ENCODE data around the gene EVC2.
"Not testable (repeated sequence)": the region's sequence is repeated elsewhere in the genome, so short reads cannot be mapped to it uniquely, and the experiment has no call there.

The EVC2 gene

DNA sequence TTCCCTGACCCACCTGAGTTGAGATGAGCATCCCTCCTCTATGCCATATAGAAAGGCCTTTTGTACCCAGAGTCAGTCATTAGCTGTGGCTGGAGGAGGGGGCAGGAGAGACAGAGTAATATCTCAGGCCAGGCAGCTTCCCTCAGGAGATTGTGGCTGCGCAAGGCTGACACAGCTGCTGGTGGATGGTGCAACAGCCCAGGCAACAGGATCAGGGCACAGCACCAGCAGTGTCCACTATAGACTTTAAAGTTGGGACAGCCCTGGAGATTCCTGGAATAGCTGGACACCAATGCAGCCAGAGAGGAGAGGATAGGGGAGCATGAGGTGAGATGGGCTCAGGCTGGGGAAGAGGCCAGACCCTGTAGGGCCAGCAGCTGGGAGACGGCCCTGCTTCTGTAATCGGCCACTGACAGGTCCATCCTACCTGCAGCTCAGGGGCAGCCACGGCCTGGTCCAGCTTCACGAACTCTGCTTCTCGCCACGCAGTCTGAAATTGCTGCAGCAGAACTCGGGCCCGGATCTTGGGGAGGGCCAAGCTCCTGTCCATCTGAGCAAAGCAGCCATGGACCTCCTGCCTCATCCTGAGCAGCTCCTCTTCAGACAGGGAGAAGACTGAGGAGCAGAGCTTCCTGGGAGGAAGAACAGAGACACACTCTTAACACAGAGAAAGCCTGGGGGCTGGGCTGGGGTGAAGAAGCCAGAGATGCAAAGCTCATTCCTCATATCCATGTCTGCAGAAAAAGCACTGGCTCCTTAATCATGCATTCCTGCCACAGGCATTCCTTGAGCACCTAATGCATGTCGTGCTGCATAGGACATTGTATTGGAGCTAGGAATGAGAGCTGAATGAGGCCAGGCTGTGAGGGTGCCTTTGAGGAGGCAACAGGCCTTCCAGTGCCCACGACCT lies 90.1 kb downstream of the EVC2 start:
- no peaks in the 10 kb centered on the region for H3K9me3 Mint-ChIP-seq (ENCODE audit: low read depth)
- H3K27me3 Mint-ChIP-seq, result no peaks in the 10 kb centered on the region
- no peaks in the 10 kb centered on the region for H3K36me3 Mint-ChIP-seq
- no peaks in the 10 kb centered on the region for H3K4me1 Mint-ChIP-seq (ENCODE audit: low read depth)
- H3K4me3 Mint-ChIP-seq, result no peak overlapping the region
- H3K27ac Mint-ChIP-seq, result no peak overlapping the region

DNA sequence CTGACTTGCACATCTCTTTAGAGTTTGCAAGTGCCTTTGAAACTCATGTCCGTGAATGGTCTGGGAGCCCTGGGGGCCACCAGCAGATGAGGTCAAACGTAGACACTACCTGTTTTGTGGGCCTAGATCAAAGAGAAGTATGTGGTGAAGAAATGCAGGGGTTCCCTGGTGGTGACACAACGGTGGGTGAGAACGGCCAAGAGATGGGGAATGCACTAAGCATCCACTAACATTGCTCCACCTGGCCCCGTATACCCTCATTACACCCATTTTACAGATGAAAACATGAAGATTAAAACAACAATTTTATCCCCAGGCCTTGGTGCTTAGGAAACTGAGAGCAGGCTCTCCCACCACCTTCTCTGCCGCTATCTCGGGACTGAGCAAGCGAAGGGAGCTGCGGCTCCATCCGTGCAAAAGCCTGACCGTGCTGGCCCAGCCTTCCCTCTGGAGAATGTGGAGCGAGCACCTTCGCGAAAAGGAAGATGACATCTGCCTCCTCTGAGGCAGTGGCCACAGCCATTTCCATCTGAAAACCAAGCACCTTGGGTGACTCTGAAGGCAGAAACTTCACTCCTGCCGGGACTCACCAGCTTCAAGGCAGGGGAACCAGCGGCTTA lies 91.9 kb downstream of the EVC2 start:
- no peaks in the 10 kb centered on the region for H3K36me3 Mint-ChIP-seq

DNA sequence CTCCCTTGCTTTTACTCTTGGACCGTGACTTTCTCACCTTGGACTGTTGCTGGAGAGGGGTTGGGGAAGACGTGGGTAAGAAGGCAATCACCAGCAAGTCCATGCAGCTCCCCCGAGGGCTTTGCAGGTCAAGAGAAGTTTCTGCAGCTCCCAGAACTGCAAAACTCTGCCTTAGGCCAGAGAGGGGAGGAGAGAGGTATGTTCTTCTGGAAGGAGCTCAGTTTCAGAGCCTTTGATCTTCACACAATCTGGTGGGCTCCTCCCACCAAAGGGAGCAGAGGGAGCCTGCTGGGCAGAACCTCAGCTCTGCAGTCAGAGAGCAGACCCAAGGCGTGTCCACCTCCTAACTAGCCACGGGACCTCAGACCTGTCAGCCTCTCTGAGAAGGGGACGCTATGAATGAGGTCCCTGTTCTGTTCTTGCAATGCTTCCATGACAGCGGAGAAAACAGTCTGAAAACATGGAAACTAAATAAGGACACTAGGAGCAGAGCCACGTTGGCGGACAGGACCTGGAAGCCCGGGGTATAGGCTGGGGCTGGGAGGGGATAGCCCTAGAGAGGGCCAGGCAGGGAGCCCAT lies 92.8 kb downstream of the EVC2 start:
- no peak overlapping the region for H3K4me3 Mint-ChIP-seq
- no peaks in the 10 kb centered on the region for H3K36me3 Mint-ChIP-seq
- H3K27ac Mint-ChIP-seq, result no peak overlapping the region
- H3K4me1 Mint-ChIP-seq (ENCODE audit: low read depth), result no peaks in the 10 kb centered on the region
- no peaks in the 10 kb centered on the region for H3K27me3 Mint-ChIP-seq
- H3K9me3 Mint-ChIP-seq (ENCODE audit: low read depth), result no peaks in the 10 kb centered on the region

More for the DNA sequence above, 91.9 kb downstream of the EVC2 start:
- Mint-ChIP-seq H3K9me3 (ENCODE audit: low read depth) (no peaks in the 10 kb centered on the region), H3K27ac (no peak overlapping the region), H3K27me3 (no peaks in the 10 kb centered on the region), H3K4me3 (no peak overlapping the region), H3K4me1 (ENCODE audit: low read depth) (no peaks in the 10 kb centered on the region)

DNA sequence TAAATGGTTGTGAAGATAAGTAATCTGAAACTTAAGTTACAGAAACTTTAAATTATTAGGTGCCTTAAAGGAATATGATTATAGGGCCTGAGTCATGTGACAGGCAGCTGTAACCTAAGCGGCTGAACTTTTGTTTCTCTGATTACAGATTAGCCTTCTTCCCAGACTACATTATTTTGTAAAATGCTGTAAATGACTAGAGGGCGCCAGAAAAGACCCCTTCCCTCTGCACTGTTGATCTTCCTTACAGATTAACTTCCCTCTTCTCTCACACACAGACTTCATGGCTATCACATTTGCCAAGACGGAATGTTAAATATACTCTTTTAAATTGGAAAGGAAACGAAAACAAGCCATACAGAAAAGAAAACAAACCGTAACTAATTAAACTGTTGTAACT lies 96.6 kb downstream of the EVC2 start:
- Mint-ChIP-seq H3K4me3 (no peak overlapping the region), H3K36me3 (no peaks in the 10 kb centered on the region), H3K9me3 (ENCODE audit: low read depth) (no peaks in the 10 kb centered on the region), H3K4me1 (ENCODE audit: low read depth) (no peaks in the 10 kb centered on the region), H3K27ac (no peak overlapping the region), H3K27me3 (peaks cover 2% of the 10 kb centered on the region)

DNA sequence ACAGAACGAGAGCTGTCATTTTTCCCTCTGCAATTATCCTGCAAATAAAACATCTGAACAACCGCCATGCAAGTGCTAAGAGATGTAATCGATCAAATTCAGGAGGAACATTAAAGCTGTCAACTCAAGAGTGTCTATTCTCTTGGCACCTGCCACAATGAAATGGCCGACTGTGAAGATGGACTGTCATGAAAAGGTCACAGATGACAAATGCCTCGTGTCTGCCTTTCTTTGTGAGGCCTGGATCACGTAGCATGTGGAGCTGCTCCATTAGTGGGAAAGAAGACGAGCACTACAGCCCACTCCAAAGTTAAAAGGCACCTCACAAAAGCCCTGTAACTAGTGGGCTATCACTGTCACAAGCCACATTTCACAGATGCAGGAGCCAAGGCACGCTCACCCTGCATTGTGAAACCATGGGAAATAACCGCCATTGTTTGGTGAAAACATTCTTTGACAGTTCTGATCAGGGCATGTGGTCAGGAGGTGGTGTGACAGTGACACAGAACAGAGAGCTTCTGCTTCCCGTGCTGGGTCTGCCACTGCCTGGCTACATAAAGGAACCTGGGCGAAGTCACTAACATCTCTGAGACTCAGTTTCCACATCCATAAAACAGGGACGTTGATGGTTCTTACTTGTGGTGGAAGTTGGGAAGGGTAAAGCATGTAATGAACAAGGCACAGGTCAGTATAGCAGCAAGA lies 98.9 kb downstream of the EVC2 start:
- Mint-ChIP-seq H3K36me3 (no peaks in the 10 kb centered on the region), H3K4me3 (no peak overlapping the region), H3K27ac (no peak overlapping the region), H3K27me3 (peaks cover 2% of the 10 kb centered on the region), H3K4me1 (ENCODE audit: low read depth) (no peaks in the 10 kb centered on the region), H3K9me3 (ENCODE audit: low read depth) (no peaks in the 10 kb centered on the region)

DNA sequence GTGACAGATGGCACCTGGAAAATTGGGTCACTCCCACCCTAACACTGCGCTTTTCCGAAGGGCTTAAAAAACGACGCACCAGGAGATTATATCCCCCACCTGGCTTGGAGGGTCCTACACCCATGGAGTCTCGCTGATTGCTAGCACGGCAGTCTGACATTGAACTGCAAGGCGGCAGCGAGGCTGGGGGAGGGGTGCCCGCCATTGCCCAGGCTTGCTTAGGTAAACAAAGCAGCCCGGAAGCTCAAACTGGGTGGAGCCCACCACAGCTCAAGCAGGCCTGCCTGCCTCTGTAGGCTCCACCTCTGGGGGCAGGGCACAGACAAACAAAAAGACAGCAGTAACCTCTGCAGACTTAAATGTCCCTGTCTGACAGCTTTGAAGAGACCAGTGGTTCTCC lies 114.5 kb downstream of the EVC2 start:
- H3K4me1 Mint-ChIP-seq (ENCODE audit: low read depth); H3K4me3 Mint-ChIP-seq: not testable (repeated sequence)
- H3K9me3 Mint-ChIP-seq (ENCODE audit: low read depth), result peaks cover 14% of the 10 kb centered on the region

DNA sequence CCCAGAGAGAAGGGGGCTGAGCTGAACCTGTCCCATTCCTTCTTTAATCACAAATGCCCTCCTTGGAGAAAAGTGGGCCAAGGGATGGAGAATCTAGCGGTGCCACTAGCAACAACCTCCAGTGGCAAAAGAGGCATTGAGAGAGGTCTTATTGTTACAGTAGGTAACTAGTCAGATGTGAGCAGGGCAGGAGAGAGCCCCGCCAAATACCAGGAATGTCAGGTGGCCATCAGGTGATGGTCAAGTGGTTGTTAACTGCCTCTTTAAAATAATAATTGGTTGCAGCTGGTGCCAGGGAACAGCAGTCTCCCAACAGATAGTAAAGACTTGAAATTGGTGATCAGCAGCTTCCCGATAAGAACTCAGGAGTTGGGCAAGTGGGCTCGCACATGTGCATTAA lies 116.1 kb downstream of the EVC2 start:
- no peak overlapping the region for H3K4me3 Mint-ChIP-seq
- no peaks in the 10 kb centered on the region for H3K4me1 Mint-ChIP-seq (ENCODE audit: low read depth)
- H3K36me3 Mint-ChIP-seq, result peaks cover 8% of the 10 kb centered on the region
- peaks cover 5% of the 10 kb centered on the region for H3K27me3 Mint-ChIP-seq
- H3K9me3 Mint-ChIP-seq (ENCODE audit: low read depth), result peaks cover 23% of the 10 kb centered on the region
- no peak overlapping the region for H3K27ac Mint-ChIP-seq

More for the DNA sequence above, 114.5 kb downstream of the EVC2 start:
- not testable (repeated sequence) for H3K27me3 Mint-ChIP-seq, H3K27ac Mint-ChIP-seq, H3K36me3 Mint-ChIP-seq

DNA sequence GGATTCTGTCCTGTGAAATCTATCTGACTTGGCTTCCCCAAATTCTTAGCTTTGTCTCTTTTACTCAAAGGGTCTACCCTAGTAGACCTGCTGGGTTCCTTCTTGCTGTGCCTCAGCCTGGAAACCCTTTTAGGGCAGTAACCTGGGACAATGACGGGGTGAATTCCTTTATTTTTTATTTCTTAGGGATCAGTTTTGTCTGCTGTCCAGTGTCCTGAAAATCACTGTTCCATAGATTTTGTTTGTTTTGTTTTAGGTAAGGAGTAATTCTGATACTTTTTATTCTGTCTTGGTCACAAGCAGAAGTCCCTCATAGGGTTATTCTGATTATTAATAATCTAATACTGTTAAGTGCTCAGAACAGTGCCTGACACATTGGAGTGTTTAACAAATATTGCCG lies 118.9 kb downstream of the EVC2 start:
- H3K9me3 Mint-ChIP-seq (ENCODE audit: low read depth), result peaks cover 13% of the 10 kb centered on the region
- H3K27ac Mint-ChIP-seq, result no peak overlapping the region
- peaks cover 8% of the 10 kb centered on the region for H3K36me3 Mint-ChIP-seq
- H3K4me1 Mint-ChIP-seq (ENCODE audit: low read depth), result no peaks in the 10 kb centered on the region
- H3K4me3 Mint-ChIP-seq, result no peak overlapping the region
- H3K27me3 Mint-ChIP-seq, result peaks cover 8% of the 10 kb centered on the region

DNA sequence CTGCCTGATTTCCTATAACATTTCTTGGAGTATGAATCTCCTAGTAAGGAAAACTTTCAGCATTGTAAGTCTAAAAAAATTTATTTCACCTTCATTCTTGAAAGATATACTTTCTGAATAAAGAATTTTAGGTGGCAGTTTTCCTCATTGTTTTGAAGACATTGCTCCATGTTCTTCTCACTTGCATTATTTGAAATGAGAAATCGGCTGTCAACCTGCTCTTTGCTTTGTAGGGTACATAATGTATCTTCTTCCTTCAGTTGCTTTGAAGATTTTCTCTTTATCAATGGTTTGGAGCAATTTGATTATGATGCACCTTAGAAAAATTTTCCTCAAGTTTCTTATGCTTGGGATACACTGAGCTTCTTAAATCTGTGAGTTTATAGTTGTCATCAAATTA lies 120.3 kb downstream of the EVC2 start:
- Mint-ChIP-seq H3K4me1 (ENCODE audit: low read depth) (no peaks in the 10 kb centered on the region), H3K27me3 (peaks cover 8% of the 10 kb centered on the region), H3K36me3 (peaks cover 6% of the 10 kb centered on the region), H3K9me3 (ENCODE audit: low read depth) (peaks cover 13% of the 10 kb centered on the region), H3K4me3 (no peak overlapping the region), H3K27ac (no peak overlapping the region)

DNA sequence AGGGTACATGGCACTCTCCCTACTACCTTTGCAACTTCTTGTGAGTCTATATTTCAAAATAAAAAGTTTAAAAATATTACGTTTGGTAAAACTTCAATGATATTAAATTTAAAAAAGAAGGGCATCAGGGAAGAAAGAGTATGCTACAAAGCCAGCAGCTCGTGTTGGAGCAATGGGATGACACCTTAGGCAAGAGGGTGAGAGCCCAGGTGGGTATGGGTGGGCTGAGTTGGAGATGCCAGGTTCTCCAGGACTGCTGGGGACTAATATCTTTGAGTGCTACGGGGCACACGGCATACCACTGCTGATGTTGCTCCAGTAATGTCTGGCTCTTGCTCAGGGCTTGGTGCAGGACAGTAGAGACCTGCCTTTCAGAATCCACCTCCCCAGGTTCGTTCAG lies 132.4 kb downstream of the EVC2 start:
- no peak overlapping the region for H3K4me3 Mint-ChIP-seq
- no peak overlapping the region for H3K27ac Mint-ChIP-seq
- no peaks in the 10 kb centered on the region for H3K4me1 Mint-ChIP-seq (ENCODE audit: low read depth)
- H3K36me3 Mint-ChIP-seq, result no peaks in the 10 kb centered on the region
- H3K27me3 Mint-ChIP-seq, result no peaks in the 10 kb centered on the region
- peaks cover 3% of the 10 kb centered on the region for H3K9me3 Mint-ChIP-seq (ENCODE audit: low read depth)

DNA sequence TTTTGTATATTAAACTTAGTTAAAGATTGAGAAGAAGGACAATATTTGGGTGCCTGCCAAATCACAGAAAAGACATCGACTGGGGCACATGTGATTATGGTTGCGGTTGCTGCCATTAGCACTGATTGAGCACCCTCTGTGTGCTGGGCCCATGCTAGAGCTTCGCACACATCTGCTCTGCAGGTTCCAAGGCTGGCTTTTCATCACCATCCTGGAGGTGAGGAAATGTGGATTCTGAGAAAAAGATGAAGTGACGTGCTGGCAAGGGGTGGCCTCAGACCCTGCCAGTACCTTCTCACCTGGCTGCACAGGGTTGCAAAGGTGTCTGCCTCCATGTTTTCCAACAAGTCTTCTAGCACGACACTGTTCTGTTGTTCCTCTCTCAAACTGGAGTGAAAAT lies 134.0 kb downstream of the EVC2 start:
- H3K4me1 Mint-ChIP-seq (ENCODE audit: low read depth), result no peaks in the 10 kb centered on the region

DNA sequence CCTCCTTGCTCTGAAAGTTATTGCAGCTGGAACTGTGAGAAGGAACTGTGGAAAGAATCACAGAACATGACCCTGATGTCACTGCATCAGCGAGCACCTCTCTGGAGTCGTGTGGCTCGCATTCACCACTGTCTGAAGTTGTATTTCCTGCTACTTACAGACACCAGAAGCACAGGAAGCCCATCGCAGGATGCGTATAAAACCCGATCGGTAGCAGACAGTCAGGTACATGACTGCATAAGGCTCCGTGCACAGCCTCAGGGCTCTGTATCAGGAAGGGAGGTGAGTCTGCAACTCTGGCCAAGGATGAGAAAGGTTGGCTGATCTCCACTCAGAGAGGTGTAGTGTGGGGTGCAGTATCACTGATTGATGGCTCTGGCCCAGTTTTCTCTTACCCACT lies 134.4 kb downstream of the EVC2 start:
- Mint-ChIP-seq H3K27me3 (no peaks in the 10 kb centered on the region), H3K4me1 (ENCODE audit: low read depth) (no peaks in the 10 kb centered on the region), H3K4me3 (no peak overlapping the region), H3K36me3 (no peaks in the 10 kb centered on the region), H3K9me3 (ENCODE audit: low read depth) (no peaks in the 10 kb centered on the region), H3K27ac (no peak overlapping the region)

More for the DNA sequence above, 134.0 kb downstream of the EVC2 start:
- H3K27me3 Mint-ChIP-seq, result no peaks in the 10 kb centered on the region
- H3K36me3 Mint-ChIP-seq, result no peaks in the 10 kb centered on the region
- H3K4me3 Mint-ChIP-seq, result no peak overlapping the region
- H3K27ac Mint-ChIP-seq, result no peak overlapping the region
- no peaks in the 10 kb centered on the region for H3K9me3 Mint-ChIP-seq (ENCODE audit: low read depth)

DNA sequence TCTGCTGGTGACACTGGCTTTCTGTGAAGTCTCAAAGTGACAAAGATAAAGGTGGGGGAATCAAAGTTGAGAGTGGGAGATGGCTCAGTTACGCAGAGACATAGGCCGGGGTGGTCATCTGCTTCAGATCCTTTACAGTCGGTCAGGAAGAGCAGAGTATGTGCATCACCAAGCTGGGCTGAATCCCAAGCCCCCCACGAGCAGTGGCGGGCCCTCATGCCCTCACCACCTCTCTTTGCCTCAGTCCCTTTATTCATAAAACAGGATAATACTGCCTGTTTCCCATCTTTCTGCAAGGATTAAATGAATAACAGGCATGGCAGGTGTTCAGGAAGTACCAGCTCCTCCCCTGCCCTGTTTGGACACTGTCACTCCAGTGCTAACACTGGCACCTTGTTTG lies 135.6 kb downstream of the EVC2 start:
- no peak overlapping the region for H3K4me3 Mint-ChIP-seq
- H3K4me1 Mint-ChIP-seq (ENCODE audit: low read depth), result no peaks in the 10 kb centered on the region
- H3K9me3 Mint-ChIP-seq (ENCODE audit: low read depth), result no peaks in the 10 kb centered on the region
- H3K27ac Mint-ChIP-seq, result no peak overlapping the region
- H3K27me3 Mint-ChIP-seq, result no peaks in the 10 kb centered on the region
- no peaks in the 10 kb centered on the region for H3K36me3 Mint-ChIP-seq

DNA sequence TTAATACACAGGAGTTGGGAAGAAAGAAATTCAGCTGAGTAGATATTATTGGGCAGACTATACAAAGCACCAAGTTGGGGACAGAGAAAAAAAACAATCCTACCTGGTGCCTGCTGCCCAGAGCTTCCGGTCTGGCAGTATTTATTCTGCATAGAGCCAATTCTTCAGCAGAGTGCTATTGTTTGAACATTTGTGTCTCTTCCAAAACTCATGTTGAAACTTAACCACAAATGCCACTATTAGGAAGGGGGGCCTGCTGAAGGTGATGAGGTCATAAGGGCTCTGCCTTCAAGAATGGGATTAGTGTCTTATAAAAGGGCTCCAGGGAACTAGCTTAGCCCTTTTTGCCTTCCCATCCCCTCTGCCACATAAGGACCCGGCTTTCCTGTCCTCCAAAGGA lies 136.2 kb downstream of the EVC2 start:
- Mint-ChIP-seq H3K27ac (no peak overlapping the region), H3K27me3 (no peaks in the 10 kb centered on the region), H3K4me1 (ENCODE audit: low read depth) (no peaks in the 10 kb centered on the region), H3K36me3 (no peaks in the 10 kb centered on the region), H3K9me3 (ENCODE audit: low read depth) (no peaks in the 10 kb centered on the region), H3K4me3 (no peak overlapping the region)

DNA sequence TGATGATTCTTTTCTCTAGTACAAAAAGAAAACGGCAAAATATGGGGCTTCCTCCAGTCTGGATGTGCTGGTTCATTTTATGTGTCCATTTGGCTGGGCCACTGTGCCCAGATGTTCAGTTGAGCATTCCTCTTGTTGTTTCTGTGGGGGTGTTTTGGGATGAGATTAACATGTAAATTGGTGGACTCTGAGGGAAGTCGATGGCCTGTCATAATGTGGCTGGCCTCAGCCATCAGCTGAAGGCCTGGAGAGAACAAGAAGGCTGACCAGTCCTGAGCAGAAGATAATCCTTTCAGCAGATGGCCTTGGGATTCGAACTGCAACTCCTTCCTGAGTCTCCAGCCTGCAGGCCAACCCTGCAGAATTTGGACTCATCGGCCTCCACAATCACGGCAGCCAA lies 136.7 kb downstream of the EVC2 start:
- Mint-ChIP-seq H3K27me3 (no peaks in the 10 kb centered on the region), H3K36me3 (no peaks in the 10 kb centered on the region), H3K4me1 (ENCODE audit: low read depth) (no peaks in the 10 kb centered on the region), H3K9me3 (ENCODE audit: low read depth) (no peaks in the 10 kb centered on the region), H3K4me3 (no peak overlapping the region), H3K27ac (no peak overlapping the region)

Measured in activated naive CD8-positive, alpha-beta T cell (primary cell).